ENCODE results near the gene TMEM170A.
"Not testable (repeated sequence)": the region's sequence is repeated elsewhere in the genome, so short reads cannot be mapped to it uniquely, and the experiment has no call there.

Gene TMEM170A, protein sequence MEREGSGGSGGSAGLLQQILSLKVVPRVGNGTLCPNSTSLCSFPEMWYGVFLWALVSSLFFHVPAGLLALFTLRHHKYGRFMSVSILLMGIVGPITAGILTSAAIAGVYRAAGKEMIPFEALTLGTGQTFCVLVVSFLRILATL

DNA sequence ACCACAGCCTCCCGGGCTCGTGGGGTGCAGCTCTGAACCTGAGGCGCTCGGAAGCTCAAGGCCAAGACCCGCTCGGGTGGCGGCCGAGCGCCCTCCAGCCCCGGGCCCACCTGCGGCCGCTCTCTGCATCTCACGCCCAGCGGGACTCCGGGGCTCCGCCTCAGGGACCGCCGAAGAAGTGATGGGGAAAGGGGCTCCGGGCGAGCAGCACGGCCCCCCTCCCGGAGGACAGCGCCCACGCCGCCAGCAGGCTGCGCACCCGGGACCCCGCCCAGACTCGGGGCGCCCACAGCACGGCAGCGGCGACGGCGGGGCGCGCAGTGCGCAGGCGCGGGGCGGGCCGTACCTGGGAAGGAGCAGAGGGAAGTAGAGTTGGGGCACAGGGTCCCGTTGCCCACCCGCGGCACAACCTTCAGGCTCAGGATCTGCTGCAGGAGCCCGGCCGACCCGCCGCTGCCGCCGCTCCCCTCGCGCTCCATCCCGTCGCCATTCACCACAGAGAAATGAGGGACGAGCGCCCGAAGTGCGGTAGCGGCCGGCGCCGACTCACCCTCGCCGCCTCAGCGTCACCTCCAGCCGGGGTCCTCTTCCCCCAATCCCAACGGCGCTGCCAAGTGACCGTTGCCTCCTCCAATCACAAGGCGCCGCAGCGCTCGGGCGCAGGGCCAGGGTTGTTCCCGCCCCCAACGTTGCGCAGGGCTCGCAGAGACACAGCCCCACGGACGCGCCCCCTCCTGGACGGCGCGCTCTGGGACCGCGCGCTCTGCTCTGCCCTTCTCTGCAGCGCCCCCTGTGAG is at the start of gene TMEM170A:
Gene TMEM170A, minus strand, starts transcription at position 568 of the 797 bp plus-strand sequence. Its CDS starts 89 bp downstream, at position 479.
- FAIRE-seq (peak; percentile 97), DNase-seq (ENCODE audit: insufficient read length, low spot score) (peak; percentile 99)

DNA sequence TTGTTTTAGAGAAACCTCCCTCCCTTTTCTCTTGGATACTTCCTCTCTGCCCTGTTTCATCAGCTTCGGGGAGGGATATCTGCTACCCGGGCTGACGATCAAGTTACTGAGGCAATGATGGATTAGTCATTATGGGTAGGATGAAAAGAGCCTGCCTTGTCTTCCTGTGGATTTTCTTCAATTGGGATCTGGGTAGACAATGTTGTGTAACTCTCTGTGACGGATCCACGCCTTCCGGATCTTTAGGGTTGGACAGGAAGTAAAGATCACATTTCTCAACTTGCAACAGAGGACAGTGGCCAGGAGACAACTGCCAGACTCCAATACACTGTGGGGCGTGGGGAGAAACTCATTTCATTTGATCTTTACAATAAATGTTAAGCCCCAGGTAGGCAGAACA is 42.1 kb upstream of the TMEM170A start:
- DNase-seq (ENCODE audit: insufficient read length, low spot score) = peak; percentile 71
- peak; percentile 42 for FAIRE-seq

DNA sequence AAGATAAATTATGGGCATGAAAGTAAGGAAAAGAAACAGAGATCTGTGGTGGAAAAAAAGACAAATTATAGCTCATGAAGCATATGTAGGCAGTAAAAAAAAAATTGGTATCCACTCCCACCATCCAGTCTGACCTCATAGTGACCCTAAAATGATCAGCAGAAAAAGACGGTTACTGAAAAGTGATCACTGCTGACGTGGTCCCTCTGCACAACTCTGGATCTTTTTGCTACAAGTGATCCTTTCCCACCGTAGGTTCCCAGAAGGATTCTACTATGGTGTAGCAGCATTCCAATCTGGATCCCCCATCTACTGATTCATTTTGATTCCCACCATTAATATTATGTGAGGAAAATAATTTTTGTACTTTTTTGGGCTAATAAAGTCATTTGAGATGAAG is 41.6 kb upstream of the TMEM170A start:
- DNase-seq (ENCODE audit: insufficient read length, low spot score) (no peak), FAIRE-seq (no peak)

DNA sequence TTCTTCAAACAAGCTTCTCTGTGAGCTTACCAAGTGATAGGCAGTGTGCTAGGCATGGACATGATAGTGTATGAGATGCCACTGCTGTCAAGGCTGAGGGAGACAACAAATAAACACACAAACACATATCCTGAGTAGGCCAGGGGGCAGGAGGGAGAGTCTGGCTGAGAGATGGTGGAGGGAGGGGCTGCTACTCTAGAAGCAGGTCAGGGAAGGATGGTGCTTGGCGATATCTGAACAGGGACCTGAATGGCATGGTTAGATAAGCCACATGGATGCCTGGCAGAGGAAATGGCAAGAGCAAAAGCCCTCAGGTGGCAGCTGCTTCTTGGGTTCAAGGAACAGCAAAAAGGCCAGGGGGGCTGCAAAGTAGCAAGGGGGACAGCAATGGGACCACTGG is 39.3 kb upstream of the TMEM170A start:
- no peak for DNase-seq (ENCODE audit: insufficient read length, low spot score)

DNA sequence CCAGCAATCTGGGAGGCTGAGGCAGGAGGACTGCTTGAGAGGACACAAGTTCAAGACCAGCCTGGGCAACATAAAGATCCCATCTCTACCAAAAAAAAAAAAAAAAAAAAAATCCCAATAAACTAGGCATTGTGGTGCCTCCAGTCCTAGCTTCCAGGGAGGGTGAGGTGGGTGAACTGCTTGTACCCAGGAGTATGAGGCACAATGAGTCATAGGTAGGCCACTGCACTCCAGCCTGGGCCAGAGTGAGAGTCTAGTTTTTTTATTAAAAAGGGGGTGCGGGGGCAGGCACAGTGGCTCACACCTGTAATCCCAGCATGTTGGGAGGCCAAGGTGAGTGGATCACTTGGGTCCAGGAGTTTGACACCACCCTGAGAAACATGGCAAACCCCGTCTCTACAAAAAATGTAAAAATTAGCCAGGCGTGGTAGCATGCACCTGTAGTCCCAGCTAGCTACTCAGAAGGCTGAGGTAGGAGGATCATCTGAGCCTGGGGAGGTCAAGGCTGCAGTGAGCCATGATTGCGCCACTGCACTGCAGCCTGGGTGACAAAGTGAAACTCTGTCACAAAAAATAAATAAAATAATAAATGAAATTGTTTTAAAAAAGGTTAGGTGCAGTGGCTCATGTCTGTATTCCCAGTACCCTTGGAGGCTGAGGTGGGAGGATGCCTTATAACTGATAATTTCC is 38.6 kb upstream of the TMEM170A start:
- DNase-seq (ENCODE audit: insufficient read length, low spot score) = no peak
- FAIRE-seq = no peak

More for the DNA sequence above, 39.3 kb upstream of the TMEM170A start:
- FAIRE-seq = no peak

DNA sequence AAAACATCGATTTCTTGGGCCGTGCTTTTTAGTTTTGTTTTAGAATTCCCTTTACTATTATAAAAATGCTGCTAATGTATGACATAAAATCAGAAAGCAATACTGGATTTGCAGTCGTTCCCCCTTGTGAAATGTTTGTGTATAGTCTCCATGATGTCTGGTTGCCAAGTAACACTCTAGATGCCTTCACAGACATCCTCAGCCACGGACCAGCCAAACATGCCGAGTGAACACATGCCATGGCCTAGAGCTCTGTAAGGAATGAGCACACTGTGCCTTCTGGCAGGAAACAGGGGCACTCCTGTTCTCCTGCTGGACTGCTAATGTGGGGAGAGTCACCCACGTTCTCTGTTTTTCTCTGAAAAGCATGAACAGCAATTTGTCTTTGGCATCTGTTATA is 37.3 kb upstream of the TMEM170A start:
- not testable (repeated sequence) for DNase-seq (ENCODE audit: insufficient read length, low spot score); FAIRE-seq

DNA sequence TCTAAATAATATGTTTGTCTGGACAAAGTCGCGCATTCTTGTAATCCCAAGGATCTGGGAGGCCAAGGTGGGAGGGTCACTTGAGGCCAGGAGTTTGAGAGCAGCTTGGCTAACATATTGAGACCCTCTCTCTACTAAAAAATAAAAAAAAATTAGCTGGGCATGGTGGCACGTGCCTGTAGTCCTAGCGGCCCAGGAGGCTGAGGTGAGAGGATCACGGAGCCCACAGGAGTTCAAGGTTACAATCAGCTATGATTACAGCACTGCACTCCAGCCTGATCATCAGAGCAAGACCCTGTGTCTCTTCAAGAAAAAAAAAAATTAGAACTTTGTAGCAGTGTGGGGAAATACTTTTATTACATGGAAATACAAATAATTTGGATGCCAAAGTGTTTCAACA is 36.9 kb upstream of the TMEM170A start:
- DNase-seq (ENCODE audit: insufficient read length, low spot score) = no peak
- FAIRE-seq = no peak

DNA sequence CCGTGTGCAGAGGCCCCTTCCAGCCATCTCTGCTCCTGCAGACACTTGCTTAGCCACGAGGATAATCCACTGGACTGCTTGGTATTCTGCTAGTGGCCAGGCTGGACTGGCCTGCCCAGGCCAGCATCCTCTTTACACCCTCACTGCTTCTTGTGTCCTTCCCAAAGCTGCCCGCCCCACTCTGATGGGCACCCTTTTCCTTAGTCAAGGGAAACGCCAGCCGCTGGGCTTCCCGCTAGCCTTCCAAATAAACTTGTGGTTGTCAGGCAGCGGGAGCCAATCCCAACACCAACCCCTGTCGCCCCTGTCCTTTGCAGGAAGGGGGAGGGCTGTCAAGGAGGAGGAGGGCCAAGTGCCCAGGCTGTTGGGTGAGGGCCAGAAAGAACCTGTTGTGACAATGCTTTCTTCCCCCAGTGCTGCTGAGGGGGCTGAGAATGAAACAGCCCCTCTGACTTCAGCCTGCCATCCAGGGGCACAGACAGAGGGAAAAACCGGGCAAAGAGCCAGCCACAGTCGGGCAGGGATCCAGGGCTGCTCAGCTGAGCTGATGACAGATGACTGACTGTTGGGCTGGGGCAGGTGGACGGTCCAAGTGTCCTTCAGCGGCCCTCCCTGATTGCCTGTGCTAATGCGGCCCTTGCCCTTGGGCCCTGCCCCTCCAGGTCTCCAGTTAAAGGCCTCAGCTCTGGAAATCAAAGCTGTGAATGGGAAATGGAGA is 34.3 kb upstream of the TMEM170A start:
- not testable (repeated sequence) for DNase-seq (ENCODE audit: insufficient read length, low spot score)
- peak; percentile 95 for FAIRE-seq

DNA sequence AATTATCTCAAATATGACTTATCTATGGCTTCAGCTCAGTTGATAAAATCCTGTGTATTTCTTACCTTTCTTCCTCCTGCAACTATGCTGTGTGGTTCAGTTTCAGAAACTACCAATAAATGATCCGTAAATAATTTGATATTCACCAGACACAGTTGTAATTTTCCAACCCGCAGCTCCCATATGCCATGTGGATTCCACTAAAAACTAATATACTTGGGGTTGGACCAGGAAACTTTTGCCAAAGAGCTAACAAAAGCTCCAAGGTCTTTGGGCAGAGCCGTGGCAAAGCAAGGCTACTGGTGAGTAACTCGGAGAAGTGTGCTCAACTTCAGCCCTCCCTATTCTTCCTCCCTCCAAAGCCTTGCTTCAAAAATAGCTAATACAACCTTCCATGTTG is 33.1 kb upstream of the TMEM170A start:
- no peak for FAIRE-seq
- DNase-seq (ENCODE audit: insufficient read length, low spot score) = no peak

DNA sequence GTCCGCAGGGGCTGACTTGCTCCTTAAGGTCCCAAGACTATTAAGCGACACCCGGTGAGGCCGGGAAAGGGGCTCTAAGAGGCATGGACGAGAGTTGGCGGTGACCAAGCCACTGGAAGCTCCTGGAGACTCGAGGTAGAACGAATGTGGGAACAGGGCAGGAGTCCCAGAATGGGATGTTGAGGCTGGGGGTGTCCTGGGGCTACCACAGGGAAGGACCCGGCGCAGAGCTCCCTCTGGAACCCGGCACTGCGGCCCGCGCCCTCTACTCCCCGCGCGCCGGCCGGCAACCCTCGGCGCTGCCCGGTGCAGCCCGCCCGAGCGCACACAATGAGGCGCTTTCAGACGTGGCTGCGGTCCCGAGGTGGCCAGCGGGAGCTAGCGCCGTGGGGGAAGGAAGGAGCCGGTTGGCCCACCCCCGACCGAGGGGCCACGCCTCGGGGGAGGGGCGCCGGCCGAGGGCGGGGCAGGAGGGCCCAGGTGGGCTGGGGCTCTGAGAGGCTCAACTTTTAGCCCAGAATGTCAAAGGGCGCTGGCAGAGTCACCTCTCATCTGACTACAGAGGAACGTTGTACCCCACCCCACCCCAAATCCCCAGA is 30.7 kb upstream of the TMEM170A start, which contains the start of gene CHST6:
Gene CHST6, minus strand, starts transcription at position 366 of the 599 bp plus-strand sequence. CDS start 15,613 bp downstream, outside the sequence.
- peak; percentile 65 for DNase-seq (ENCODE audit: insufficient read length, low spot score)
- no peak for FAIRE-seq

DNA sequence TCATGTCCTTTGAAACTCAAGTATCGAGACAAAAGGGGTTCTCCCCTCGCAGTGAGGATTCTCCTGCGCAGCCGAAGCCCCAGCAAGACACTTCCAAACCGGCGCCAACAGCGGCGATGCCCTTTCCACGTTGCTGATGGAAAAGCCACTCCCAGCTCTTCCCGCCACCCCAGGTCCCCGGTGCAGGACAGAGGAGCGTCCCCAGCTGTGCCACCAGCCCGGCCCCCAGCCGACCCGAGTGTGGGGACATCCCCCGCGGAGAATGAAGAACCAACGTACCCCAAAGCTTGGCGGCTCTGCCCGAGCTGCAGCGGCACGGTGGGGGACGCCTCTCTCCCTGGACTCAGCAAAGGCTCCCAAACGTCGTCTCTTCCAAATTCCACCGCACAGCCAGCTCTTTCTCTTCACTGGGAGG is 30.2 kb upstream of the TMEM170A start:
- FAIRE-seq = no peak
- no peak for DNase-seq (ENCODE audit: insufficient read length, low spot score)

DNA sequence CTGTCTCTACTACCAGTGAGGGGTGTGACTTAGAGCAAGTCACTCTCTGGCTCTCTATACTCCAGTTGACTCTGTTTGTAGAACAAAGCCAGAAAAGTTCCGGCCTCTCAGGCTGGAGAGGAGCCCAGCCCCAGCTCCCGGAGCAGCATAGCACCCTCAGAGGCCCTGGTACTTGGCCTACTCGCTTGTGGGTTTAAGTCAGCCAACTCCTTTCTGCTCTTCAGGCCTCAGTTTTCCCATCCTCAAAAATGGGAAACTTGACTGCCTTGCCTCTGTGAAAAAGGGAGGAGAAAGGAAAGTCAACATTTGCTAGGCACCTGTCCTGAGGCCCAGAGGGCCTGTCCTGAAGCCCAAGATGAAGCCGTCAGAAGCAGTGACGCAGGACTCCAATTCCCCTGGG is 29.7 kb upstream of the TMEM170A start:
- DNase-seq (ENCODE audit: insufficient read length, low spot score) (no peak), FAIRE-seq (no peak)

DNA sequence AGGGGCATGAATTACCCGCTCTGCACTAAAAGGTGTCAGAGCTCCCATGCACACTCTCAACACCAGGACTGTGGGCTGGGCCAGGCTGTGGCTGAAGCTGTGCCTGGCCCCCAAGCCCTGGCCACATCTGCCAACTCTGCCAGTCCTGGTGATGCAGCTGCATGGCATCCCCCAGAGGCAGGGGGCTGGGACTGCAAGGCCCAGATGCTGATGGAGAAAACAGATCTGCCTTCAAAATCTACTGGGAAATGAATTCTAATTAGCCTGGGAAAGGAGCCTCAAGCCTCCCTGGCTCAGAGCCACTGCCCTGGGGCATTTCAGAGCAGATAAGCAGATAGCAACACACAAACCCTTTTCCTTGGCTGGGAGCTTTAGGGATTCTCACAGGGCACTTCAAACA is 27.4 kb upstream of the TMEM170A start:
- peak; percentile 53 for DNase-seq (ENCODE audit: insufficient read length, low spot score)
- FAIRE-seq = no peak

DNA sequence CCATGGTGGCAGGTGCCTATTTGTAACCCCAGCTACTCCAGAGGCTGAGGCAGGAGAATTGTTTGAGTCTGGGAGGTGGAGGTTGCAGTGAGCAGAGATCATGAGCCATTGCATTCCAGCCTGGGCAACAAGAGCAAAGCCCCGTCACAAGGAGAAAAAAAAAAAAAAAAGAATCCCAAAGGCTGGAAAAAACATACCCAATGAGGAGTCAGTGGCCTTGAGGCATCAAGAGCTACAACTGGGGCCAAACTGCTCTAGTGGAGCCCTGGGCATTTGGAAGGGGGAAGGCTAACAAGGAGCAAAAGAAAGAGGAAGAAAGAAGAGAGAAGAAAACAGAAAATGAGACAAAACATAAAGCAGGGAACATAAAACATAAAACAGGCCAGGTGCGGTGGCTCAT is 23.8 kb upstream of the TMEM170A start:
- DNase-seq (ENCODE audit: insufficient read length, low spot score) = no peak
- no peak for FAIRE-seq

DNA sequence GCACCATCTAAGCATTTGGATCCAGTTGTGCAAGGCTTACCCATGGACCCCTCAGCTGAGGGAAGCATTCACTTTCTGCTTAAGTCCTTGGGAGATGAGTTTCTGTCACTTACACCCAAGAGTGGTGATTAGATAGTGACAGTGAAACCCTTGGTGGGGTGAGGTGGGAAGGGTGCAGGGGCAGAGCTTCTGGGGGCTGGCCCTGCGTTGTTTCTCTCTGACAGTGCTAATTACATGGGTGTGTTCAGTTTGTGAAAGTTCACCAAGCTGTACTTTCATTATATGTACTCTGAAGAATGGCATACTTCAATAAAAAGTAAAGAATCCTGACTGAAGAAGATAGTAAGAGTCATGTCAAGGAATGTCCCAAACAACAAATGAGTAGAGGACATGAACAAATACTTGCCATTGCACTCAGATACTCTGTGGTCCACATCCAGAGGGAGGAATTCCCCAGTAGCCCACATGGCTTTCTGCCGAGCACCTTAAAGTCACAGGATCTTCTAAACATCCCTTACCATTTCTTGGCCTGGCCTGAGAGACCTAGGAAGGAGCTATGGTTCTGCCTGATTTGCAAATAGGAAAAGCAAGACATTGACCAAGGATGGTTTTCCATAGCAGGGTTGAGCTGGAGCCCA is 22.3 kb upstream of the TMEM170A start:
- FAIRE-seq (no peak), DNase-seq (ENCODE audit: insufficient read length, low spot score) (no peak)

DNA sequence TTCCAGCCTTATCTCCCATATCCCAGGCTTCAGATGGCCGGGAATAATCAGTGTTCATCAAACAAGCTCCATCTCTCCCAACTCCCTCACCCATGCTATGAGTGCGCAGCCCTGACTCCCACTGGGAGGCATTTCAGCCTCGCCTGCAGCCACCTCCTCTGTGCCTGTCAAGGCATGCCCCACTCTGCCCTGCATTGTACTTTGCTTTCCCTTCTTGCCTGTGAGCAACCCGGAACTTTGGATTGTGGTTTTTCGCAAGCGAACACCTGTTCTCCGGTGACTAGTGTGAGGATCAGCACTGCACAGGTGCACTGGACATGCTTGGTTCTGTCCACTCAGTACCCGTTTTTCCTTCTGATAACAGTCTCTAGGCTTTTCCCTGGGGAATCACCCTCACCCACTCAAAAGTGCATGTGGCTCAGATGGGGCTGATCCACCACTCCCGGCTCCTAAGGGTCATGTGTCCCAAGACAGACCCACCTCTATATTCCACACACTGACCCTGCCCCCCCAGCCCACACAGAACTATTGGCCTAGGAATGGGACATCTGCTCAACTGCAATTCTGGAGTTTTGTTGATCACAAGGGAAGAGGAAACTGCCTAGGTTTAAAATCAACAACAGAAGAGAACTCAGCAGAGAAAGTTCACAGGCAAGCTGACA is 21.7 kb upstream of the TMEM170A start:
- DNase-seq (ENCODE audit: insufficient read length, low spot score) (no peak), FAIRE-seq (no peak)

DNA sequence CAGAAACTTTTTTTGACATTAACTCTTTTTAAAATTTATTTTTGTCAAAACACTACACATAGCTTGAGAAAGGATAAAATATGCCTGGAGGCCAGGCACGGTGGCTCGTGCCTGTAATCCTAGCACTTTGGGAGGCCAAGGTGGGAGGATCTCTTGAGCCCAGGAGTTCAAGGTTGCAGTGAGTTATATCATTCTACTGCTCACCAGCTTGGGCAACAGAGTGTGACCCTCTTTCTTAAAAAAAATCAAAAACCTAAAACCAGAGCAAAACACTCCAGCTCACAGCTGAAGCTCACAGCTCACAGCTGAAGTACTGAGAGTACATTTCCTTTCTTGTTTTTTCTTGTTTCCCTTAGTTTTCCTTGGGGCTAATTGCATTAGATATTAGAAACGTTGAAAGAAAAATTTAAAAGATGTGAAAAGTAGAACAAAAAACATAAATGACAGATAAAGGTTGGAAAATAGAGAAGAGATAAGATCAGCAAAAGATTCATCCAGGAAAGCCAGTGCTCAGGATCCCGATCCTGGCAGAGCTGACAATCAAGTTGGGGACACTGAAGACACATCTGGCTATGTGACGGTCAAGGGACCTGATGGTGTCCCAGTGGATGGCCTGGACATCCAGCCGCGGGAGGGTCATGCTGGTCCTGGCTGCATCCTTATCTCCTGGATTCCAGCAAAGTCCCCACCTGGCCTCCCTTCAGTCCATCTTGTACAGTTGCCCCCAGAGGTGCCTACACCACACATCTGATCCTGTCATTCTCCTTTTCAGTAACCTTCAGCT is 20.9 kb upstream of the TMEM170A start:
- DNase-seq (ENCODE audit: insufficient read length, low spot score) = no peak
- no peak for FAIRE-seq

DNA sequence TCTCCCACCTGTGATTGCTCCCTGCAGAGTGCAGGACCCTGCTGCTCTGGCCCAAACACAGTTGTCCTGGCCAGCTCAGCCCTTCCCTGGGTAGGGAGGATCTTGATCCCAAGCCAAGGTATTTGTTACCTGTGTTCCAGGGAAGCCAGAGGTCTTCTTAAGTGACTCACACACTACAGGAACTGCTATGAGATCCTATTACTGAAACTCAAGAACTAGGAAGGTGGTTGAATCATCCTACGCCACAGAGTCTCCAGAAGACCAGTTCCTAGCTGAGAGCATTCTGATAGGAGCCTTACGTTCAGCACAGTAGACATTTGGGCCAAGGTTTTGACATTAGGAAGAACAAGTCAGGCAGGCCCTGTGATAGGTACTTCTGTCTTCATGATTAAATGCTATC is 18.7 kb upstream of the TMEM170A start:
- no peak for FAIRE-seq
- DNase-seq (ENCODE audit: insufficient read length, low spot score) = peak; percentile 42

All from HTR-8/SVneo (cell line).